HG03558 (cell line): ENCODE measurements around the gene DPEP2NB.
"Not testable (repeated sequence)": the region's sequence is repeated elsewhere in the genome, so short reads cannot be mapped to it uniquely, and the experiment has no call there.

Source experiments
- ATAC-seq: cut with Tn5 transposase; IDR thresholded peaks from one replicate; pipeline ENCODE4 v1.9.1; 2021; ENCODE audit warnings: moderate number of reproducible peaks; ENCODE audit not compliant: unreplicated experiment; ENCODE audit errors: extremely low read depth

The DPEP2NB gene

GRCh38 chr16:68019167-68019680, 3.5 kb upstream of the DPEP2NB start:
- no peak for ATAC-seq

- no peak for ATAC-seq
These were observed 2.3 kb downstream of the DPEP2NB start for GRCh38 chr16:68013440-68013839.

DNA sequence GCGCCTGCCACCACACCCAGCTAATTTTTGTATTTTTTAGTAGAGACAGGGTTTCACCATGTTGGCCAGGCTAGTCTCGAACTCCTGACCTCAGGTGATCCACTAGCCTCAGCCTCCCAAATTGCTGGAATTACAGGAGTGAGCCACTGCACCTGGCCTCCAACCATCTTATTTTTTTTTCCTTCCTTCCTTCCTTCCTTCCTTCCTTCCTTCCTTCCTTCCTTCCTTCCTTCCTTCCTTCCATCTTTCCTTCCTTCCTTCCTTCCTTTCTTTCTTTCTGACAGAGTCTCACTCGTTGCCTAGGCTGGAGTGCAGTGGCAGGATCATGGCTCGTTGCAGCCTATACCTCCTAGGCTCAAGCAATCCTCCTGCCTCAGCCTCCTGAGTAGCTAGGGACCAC, 5.8 kb downstream of the DPEP2NB start:
- not testable (repeated sequence) for ATAC-seq

DNA sequence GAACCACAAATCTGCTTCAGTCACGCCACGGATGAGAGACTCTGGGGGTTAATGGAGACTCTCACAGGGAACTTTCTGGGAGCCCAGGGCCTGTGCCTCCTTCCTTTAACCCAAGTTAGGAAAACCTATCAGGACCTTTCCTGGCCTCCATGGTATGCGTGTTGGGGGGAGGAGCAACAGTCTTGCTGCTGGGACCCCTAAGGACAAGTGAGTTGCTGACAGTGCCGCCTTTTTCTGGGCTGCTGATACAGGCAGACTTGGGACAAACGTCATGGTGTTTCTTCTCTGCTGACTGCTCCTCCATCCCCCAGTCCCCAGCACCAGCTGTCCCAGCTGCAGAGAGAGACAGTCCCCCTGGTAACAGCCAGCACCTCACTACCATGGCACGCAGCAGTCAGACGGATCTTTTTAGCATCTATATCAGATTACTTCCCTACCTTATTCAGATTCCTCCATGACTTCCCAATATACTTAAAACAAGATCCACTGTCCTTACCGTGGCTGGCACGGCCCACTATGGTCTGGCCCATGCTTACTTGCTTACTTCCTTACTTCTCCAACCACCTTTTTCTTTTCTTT, 6.5 kb downstream of the DPEP2NB start:
- ATAC-seq, result no peak

GRCh38 chr16:68005786-68006286, 9.9 kb downstream of the DPEP2NB start:
- ATAC-seq, result no peak

DNA sequence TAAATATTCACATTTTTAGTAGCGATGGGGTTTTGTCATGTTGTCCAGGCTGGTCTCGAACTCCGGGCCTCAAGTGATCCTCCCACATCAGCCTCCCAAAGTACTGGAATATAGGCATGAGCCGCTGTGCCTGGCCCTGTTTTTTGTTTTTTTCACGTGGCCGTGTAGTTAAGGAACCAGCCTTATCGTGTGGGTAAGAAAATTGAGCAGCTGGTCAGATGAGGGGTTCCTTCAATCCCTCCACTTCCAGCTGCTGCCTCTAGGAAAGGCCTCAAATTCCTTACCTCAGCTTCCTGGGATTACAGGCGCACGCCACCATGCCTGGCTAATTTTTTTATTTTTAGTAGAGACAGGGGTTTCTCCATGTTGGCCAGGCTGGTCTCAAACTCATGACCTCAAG, 10.5 kb downstream of the DPEP2NB start:
- ATAC-seq, result no peak

DNA sequence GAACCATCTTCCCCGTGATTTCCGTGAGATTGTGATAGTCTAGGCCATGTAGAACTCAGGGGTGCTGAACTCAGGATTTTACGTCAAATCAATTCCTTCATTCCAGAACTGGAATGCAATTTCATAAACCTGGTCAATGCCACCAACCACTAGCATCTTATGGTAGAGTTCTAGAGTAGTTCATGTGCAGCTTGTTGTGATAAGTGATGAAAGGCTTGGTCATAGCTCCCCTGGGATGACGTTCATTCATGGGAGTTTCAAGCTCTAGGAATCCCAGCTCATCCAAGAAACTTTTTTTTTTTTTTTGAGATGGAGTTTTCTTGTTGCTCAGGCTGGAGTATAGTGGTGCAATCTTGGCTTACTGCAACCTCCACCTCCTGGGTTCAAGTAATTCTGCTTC, 12.7 kb downstream of the DPEP2NB start:
- ATAC-seq, result no peak

GRCh38 chr16:68000450-68000849, 15.3 kb downstream of the DPEP2NB start:
- ATAC-seq, result no peak

DNA sequence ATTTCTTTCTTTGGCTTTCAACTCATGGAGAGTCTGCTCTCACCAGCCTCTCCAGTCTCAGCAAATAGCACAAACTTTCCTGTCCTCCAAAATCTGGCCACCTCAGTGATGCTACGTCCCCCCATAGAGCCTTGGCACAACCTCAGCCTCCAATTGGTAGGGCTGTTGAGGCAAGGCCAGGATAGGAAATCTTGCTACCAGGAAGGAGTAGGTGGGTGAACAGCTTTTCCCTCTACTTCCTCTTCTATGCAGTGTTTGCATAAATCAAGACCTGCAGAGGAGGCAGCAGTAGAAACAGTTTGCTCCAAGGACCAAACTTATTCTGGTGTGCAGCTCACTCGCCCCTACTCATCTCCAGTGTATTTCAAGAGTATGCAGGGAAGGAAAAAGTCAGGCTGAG, 15.7 kb downstream of the DPEP2NB start:
- ATAC-seq, result no peak

- ATAC-seq, result not testable (repeated sequence)
These were observed 16.7 kb downstream of the DPEP2NB start, which contains the start of gene DPEP2 for GRCh38 chr16:67998779-67999688. TSS of gene DPEP2 (minus strand) at chr16:67999484. CDS start at chr16:67993212, 6,272 bp downstream.

DNA sequence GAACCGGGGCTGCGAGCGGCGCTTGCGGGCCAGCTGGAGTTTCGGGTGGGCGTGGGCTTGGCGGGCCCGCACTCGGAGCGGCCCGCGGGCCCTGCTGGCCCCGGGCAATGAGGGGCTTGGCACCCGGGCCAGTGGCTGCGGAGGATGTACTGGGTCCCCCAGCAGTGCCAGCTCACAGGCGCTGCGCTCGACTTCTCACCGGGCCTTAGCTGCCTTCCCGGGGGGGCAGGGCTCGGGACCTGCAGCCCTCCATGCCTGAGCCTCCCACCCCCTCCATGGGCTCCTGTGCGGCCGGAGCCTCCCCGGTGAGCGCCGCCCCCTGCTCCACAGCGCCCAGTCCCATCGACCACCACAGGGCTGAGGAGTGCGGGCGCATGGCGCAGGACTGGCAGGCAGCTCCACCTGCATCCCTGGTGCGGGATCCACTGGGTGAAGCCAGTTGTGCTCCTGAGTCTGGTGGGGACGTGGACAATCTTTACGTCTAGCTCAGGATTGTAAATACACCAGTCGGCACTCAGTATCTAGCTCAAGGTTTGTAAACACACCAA, 17.4 kb downstream of the DPEP2NB start:
- not testable (repeated sequence) for ATAC-seq

GRCh38 chr16:67996666-67997065, 19.0 kb downstream of the DPEP2NB start:
- no peak for ATAC-seq

- no peak for ATAC-seq
These were observed 20.3 kb downstream of the DPEP2NB start for GRCh38 chr16:67995423-67995822.

DNA sequence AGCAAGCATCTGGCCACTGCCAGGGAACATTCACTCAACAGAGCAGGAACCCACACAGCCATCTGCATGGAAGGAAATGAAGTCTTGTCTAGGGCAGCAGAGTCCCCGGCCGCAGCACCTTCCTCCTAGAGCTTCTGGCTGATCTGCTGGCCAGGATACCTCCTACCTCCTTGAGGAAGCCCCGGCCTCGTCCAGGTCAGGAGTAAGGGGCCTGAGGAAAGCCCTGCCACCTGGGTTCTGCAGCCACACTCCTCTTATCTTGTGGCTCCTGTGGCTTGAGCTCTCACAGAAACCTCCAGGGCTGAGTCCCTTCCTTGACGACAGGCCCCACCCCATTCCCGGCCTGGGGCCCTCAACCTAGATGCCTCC, 21.7 kb downstream of the DPEP2NB start:
- not testable (repeated sequence) for ATAC-seq

DNA sequence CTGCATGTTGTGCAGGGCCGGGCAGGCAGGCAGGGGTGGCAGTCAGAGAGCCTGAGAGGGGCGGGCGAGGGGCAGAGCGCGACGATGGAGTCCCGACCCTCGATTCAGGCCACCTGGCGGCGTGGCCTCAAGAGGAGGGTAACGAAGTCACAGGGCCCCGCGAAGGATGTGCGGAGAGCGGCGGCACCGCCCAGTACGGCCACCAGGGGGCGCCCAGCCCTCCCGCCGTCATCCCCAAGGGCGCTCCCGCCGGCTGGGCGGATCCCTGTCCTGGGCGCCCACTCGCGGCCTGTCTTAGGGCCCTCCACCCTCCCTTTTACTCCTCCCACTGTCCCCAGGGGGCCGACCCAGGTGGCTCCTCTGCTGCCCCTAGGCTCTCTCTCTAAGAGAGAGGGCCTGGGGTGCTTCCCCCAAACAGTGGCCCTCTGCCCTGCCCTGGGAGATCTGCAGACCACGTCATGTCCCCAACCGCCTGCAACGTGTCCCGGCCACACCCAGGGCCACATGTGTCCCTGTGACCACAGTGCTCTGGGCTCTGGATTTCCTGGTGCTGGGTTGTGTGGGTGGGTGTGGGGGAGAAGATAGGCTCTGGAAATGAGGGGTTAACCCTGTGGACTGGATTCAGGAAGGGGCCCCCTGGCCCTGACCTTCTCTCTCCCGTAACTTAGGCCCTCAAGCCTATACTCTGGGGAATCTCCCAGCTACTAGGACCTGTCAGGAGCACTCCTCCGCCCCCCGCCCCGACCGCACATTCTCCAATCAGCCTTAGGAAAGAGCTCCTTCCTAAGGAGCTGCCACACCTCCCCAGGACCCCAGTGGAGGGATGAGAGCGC, 22.3 kb downstream of the DPEP2NB start:
- no peak for ATAC-seq

- ATAC-seq, result no peak
These were observed 23.0 kb downstream of the DPEP2NB start for GRCh38 chr16:67992661-67993206.

DNA sequence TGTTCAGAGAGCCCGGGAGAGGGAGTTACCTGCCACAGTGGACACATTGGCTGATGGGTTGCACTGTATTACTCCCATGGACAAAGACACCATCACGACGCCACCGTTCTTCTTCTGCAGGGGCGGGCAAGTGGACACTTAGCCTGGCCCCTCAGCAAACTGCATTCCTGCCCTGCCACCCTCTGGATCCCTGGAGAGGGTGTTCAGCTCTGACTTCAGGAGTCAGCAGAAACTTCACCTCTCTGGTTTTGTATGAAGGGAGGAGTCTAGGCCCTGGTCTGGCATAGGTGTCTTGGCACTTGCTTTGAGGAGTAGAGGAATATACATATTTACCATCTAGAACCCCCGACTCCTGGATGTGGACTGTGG, 25.7 kb downstream of the DPEP2NB start:
- no peak for ATAC-seq

- ATAC-seq, result no peak
These were observed 26.2 kb downstream of the DPEP2NB start for GRCh38 chr16:67989322-67990017.

DNA sequence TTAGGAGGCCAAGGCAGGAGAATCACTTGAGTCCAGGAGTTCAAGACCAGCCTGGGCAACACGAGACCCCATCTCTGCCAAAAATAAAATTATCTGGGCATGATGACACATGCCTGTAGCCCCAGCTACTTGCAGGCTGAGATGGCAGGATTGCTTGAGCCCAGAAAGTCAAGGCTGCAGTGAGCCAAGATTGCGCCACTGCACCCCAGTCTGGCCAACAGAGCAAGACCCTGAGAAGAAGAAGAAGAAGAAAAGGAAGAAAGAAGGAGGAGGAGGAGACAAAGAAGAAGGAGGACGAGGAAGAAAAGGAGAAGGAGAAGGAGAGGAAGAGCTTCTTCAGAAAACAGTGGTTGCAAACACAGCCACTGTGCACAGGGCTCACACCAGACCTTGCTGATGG, 27.0 kb downstream of the DPEP2NB start:
- ATAC-seq, result no peak
